HG03066 (cell line): ENCODE measurements around the gene GIPC1.
"Not testable (repeated sequence)": the region's sequence is repeated elsewhere in the genome, so short reads cannot be mapped to it uniquely, and the experiment has no call there.

Experiments
- ATAC-seq: cut with Tn5 transposase; IDR thresholded peaks from one replicate; pipeline ENCODE4 v1.9.1; 2021; ENCODE audit warnings: low read depth; ENCODE audit not compliant: unreplicated experiment

Gene GIPC1

DNA sequence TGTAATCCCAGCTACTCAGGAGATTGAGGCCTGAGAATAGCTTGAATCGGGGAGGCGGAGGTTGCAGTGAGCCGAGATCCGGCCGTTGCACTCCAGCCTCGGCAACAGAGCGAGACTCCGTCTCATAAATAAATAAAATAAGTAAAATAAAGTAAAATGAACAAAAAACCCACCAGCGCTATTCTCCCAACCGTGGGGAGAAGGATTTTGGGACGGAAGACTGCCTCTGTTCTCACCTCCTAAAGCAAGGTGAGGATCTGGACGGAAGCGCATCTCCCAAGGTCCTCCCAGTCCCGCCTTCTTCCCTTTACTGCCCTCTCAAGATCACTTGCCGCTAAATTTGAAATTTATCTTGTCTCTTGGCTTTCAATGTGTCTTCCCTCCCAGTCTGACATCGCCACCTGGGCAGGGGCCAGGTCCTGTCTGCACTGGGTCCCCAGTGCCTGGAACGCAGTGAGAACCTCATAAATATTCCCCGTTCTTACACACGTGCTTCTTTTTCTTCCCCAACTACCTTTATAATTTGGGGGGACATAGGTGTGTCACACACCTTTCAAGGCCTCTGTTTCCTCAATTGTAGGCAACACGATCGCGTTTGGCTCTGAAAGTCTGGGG is 23.4 kb upstream of the GIPC1 start:
- no peak for ATAC-seq

DNA sequence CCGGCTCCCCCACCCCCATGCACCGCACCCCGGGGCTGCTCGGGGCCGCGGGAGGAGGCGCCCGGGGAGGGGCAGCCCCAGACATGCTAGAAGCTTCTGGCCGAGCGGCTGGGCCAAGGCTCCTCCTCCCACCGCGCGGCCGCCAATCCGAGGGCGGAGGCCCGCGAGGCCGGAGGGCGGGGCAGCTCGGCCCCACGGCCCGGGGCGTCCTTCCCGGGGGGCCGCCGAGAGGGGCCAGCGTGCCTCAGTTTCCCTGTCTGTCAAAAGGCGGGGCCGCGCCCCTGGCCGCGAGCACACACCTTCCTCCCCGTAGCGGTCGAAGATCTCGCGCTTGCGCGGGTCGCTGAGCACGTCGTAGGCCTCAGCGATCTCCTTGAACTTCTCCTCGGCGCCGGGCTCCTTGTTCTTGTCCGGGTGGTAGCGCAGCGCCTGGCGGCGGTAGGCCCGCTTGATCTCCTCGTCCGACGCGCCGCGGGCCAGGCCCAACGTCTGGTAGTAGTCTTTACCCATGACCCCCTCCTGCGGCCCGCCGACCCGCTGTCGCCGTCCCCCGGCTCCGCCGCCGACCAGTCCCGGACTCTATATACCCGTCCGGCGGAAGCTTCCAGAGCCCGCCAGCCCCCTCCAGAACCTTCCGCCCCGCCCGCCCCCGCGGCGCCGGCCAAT is 22.0 kb upstream of the GIPC1 start, which contains the start of gene DNAJB1:
DNAJB1 (minus strand) TSS at position 558 of the 666 bp plus-strand sequence; CDS start at position 510, 48 bp downstream.
- ATAC-seq: peak; percentile 58

DNA sequence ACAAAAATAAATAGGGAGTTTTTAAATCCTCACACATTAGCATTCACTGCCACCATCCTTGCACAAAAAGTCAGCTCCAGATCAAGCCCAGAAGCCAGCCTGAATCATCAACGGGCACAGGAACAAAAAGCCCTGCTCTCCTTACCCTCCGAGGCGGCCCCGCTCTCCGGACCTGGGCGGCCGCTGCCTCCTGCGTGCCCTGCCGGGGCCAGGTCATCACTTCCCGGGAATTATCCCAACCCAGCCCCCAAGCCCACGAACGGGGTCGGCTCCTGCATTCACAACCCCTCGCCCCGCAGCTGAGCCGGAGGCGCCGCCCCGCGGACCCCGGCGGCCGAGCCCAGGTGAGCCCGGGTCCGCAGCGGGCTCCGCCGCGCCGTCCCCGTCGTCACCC is 21.5 kb upstream of the GIPC1 start:
- ATAC-seq: no peak

DNA sequence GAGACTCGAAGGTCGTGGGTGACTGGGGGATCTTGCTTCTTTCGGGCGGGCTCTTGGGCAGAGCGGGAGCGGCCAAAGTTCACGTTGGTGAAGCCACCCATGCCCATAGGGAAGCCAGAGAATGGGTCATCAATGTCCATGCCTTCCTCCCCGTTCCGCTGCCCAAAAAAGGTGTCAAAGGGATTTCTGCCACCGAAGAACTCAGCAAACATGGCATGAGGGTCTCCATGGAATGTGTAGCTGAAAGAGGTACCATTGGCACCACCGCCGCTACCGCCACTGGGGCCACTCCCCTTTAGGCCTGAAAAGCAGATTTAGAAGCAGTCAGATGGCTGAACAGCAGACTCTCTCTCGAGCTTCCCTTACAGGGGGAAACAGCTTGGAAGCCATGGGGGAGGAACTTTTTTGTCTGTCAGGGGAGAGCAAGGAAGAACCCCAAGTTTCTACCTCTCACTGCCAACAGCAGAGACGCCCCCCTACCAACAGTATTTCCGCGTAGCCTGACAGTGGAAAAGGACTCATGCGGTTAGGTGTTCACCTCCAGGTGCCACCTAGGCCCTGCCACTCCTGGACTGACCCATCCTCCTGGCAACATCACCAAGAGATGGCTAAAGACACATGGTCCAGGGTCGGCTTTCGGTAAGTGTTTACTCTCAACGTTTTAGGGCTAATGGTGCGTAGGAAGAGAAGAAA is 21.0 kb upstream of the GIPC1 start:
- ATAC-seq: no peak

DNA sequence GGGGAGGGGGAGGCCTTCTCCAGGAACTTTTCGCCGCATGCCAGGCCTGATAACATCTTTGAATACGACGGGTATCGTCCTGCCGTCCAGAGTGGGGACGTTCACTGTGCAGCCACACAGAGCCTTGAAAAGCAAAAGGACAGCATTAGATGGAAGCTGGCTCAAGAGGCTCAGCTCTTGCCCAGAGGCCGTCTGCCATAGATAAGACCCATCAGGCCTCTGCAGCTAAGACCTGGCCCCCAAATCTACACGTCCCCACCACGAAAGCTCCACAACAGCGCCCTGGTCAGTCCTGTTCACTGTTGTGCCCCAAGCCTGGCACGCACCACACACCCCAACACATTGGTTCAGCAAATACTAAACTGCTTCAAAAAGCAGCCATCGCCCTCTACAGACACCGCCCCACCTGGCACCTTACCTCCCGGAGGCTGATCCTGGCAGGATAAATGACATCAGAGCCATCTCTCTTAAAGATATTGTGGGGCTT is 20.2 kb upstream of the GIPC1 start:
- no peak for ATAC-seq

DNA sequence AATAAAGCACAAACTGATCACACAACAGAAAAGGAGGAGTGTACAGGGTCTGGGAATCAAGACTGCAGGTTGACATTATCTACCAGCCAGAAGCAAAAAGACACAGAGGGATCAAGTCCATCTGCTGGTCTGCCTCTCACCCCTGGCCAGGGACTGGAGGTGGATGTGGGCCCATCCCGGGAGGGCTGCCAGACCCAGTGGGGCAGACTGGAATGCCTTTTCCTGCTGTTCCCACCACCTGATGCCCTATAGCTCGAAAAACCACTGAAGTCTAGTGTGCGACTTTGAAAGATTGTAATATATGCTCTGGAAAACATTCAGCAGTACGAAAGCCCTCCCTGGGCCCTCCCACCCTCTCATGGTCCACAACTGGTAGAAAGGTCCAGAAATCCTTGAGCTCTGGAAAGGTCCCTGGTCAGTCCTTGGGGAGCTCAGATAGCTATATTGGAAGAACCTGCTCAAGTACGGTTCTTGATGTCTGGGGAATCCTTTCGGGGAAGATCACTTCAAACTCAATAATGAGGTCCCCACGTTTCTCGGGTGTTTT is 19.6 kb upstream of the GIPC1 start:
- ATAC-seq: no peak

DNA sequence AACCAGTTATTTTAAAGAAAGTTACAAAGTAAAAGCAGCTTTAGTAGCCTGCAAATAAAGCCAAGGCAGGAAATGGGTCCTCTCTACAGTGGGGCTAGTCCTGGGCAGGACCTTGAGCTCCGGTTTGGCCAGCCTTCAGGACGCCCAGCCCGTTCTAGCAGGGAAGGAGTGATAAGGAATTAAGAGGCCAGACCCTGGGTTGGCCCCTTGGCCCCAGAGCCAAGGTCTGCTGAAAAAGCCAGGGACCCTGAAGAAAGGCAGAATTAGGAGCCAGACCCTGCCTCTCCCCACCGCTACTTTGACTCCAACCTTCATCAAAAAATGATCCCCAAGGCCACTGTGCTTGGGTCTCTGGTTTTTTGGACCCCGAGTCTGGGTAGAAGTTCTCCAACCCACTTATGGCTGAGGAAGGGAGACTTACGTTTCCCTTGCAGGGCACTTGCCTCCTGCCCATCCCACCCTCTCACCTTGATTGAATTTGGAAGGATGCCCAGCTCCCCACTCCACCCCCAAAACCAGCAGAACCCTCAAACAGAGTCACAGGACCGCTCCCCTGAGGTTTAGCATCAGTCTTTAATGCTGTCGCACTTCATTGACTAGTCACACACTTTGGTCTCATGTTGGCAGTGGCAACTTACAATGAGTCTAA is 18.4 kb upstream of the GIPC1 start:
- no peak for ATAC-seq

DNA sequence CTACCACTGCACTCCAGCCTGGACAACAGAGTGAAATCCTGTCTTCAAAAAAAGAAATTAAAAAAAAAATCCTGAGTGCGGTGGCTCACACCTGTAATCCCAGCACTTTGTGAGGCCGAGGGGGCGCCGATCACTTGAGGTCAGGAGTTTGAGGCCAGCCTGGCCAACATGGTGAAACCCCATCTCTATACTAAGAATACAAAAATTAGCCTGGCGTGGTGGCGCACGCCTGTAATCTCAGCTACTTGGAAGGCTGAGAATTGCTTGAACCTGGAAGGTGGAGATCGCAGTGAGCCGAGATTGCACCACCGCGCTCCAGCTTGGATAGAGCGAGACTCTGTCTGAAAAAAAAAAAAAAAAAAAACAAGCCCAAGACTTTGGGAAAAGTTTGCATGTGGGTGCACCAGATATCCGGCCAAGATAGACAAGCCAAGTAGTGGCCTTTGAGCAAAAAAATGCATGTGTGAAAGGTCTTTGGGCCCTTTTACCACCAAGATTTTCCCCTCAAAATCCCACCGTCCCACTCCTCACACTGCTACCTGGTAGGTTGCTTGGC is 16.6 kb upstream of the GIPC1 start:
- ATAC-seq: no peak

DNA sequence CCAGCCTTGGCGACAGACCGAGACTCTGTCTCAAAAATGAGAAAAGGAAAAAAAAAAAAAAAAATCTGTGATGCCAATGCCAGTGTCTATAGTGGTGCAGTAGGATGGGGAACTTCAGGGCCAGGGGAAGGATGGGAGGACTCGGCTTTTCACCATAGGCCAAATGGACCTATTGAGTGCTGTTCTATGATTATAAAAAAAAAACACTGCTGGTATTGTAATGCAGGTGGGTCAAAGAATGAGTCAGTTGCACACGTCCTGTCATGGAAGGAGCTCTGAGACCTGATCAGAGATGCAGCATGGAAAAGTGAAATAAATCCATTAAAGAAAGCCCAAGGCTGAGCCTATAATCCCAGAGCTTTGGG is 15.3 kb upstream of the GIPC1 start:
- no peak for ATAC-seq

DNA sequence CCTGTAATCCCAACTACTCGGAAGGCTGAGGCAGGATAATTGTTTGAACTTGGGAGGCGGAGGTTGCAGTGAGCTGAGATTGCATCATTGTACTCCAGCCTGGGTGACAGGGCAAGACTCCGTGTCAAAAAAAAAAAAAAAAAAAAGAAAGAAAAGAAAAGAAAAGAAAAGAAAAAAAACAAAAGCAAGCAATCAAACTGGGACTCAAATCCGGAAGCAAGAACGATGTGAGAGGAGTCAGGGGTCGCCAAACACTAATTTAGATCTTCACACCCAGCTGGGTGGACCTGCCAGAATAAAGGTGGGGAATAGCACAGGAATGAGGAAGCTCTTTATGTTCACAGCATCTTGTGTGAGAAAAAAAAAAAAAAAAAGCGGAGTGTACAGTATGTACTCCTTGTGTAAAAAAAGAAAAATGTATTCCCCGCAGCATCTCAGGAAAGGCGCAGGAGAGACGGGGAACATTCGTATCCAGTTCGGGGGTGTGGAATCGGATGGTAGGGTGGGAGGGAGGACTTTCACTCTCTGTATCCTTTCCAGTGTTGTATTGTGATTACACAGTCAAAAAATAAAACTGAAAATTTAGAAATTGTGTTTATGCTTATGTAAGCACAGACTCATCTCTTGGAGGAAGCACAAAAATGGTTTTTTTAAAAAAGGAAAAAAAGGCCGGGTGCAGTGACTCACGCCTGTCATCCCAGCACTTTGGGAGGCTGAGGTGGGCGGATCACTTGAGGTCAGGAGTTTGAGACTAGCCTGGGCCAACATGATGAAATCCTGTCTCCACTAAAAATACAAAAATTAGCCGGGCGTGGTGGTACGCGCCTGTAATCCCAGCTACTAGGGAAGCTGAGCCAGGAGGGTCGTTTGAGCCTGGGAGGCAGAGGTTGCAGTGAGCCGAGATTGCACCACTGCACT is 14.6 kb upstream of the GIPC1 start:
- no peak for ATAC-seq

DNA sequence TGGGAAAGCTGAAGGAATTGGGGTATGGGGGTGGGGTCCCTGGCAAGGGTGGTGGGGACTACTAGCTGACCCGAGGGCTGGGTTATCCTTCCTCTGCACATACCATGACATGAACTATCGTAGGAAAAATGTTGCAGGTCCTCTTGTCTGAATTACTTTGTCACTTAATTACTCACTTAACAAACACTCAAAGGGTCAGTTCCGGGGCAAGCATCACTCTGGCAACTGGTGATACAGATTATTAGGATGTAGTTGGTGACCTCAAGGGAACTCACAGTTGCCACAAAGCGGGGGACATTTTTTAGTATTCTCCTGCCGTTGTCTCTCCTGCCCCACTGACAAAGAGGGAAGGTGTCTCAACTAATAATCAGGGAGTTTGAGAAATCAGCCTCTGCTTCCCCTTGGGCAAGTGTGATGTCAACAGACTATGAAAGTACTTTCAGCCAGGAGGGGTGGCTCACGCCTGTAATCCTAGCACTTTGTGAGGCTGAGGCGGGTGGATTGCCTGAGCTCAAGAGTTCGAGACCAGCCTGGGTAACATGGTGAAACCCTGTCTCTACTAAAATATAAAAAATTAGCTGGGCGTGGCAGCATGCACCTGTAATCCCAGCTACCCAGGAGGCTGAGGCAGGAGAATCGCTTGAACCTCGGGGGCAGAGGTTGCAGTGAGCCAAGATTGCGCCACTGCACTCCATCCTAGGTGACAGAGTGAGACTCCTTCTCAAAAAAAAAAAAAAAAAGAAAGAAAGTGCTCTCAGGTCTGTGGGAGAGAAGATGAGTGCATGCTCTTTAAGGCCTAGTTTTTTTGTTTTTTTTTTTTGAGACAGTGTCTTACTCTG is 12.0 kb upstream of the GIPC1 start:
- ATAC-seq: no peak

DNA sequence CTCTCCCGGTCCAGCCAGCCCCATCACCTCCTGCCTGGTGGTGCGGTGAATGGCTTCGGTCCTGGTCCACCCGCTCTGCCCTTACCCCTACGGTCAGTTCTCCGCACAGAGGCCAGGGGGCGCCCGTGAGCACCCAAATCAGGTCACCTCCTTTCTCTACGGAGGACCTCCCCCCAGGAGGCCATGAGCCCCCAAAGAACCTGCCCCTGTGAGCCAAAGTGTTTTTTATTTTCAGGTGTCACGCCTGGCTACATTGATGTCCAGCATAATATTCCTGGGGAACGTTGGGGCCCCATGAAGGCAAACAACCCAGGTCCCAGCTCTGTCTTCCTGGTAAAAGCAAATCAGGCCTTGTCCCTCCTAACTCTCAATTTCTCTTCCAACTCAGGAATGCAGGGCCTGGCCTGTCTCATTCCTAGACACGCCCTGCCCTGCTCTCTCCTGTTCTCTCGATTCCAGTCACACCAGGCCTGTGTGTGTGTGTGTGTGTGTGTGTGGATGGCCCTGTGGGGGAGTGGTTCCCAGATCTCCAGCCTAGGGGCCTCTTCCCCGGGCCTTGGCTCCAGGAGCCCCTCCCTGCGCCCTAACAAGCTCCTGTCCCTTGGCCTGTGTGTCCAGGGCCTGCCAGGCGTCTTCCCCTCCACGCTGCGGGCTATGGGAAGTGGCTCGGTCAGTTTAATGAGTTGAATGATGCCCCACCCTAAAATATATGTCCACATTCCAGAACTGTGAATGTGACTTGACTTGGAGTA is 9.7 kb upstream of the GIPC1 start:
- no peak for ATAC-seq

DNA sequence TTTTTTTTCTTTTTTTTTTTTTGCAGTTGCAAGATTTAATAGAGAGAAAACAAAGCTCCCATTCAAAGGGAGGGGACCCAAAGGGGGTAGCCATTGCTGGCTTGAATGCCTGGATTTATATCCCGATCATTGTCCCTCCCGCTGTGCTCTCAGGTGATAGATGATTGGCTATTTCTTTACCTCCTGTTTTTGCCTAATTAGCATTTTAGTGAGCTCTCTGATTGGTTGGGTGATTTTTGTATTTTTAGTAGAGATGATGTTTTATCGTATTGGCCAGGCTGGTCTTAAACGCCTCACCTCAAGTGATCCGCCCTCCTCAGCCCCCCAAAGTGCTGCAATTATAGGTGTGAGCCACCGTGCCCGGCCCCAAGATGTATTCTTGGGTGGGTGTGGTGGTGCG is 8.6 kb upstream of the GIPC1 start:
- not testable (repeated sequence) for ATAC-seq

DNA sequence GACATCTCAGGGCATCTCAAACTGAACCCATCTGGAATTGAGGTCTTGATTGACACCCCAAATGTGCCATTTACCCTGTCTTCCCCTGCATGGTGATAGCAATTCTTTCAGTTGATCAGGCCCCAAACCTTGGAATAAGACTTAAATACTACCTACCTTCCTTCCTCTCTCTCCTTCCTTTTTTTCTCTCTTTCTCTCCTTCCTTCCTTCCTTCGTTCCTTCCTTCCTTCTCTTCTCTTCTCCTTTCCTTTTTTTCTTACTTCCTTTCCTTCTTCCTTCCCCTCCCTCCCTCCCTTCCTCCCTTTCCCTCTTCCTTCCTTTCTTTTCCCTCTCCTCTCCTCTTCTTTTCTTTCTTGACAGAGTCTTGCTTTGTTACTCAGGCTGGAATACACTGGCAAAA is 7.4 kb upstream of the GIPC1 start:
- no peak for ATAC-seq

DNA sequence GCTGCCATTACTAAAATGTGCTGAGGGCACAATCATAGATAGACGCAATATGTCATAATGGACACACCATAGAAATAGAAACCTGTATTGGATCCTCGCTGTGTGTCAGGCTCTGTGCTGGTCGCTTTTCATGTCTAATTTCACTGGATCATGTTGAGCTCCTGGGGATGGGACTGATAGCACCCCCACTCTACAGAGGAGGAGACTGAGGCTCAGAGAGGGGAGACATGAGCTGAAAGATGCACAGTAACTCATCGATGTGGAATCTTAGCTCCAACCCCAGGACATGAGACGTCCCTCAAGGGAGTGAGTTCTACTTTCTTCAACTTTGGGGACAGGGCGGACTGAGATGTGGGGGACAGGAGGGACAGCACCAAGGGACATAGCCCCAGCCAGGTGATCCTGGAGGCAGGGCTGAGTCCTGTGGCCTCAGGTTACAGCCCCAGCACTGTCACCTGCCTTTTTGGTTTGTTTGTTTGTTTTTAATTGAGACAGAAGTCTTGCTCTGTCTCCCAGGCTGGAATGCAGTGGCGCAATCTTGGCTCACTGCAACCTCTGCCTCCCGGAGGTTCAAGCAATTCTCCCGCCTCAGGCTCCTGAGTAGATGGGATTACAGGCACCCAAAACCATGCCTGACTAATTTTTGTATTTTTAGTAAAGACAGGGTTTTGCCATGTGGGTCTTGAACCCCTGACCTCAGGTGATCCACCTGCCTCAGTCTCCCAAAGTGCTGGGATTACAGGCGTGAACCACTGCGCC is 6.6 kb upstream of the GIPC1 start:
- no peak for ATAC-seq

DNA sequence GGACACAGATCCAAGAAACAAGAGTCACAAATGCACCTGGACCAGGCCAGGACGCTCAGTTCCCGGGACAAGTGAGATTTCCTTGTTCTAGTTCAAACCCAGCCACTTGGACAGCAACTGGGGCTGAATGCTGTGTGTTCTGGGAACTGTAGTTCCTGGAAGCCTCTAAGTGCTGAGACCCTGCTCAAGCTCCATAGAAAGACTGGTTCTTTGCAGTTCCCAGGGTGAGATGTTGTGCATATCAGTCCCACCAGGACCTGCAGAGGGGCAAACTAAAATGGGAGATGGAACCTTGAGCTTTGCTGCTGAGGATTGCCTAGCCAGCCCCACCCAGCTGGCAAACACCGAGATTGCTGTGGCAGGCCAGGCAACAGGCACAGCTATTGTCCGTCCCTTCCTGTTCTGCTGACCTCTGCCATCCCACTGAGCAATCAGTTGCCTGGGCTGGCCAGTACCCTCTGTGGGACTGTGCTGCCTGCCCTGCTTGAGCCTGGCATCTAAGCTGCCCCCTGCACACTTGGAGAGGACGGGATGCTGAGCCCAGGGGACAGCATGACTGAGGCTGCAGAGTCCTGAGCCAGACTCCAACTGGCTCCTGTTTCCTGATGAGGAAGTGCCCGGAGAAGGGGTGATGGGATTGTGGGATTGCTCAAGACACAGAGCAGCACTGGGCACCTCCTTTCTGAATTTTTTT is 1.4 kb upstream of the GIPC1 start:
- ATAC-seq: no peak

DNA sequence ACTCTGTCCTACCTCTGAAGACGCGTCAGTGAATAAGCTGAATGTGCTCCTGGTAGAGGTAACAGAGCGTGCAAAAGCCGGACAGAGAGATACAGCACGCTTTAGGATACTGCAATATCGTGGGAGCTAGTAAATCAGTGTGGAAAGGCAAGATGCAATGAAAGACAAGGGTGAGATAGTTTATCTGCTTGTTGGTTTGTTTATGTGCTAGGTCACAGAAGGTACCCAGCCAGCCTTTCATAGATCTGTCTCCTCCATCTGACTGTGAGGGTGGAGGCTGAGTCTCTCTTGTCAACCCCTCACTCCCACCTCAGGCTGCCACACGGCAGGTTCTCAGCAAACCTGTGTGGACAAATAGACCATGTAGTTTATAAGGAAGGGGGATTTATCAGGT is 904 bp upstream of the GIPC1 start:
- ATAC-seq: no peak
